GM12872 (cell line): ENCODE data around the gene THBS3.

ENCODE experiments used
- CTCF ChIP-seq: IDR thresholded peaks from 3 replicates; pipeline ENCODE4 v1.5.1; 2011; ENCODE audit warnings: low read depth, mild to moderate bottlenecking, low read length, moderate library complexity; ENCODE audit not compliant: insufficient read depth

Gene THBS3

GRCh38 chr1:155226188-155226909 lies 18.7 kb upstream of the THBS3 start:
- TF ChIP-seq CTCF: peak; percentile 77

DNA sequence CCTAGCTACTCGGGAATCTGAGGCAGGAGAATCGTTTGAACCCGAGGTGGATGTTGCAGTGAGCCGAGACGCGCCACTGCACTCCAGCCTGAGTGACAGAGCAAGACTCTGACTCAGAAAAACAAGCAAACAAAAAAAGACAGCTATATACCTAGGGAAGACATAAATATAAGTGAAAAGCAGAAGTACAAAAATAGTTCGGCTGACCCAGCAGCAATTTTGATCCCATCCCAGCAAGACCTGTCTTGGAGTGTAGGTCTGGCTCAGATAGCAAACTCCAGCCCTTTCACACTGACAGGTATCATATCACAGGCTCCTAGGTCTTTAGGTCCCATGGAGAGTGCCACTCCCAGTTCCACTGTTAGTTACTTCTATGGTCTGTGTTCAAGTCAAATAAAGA lies 15.3 kb upstream of the THBS3 start:
- TF ChIP-seq CTCF: no peak

GRCh38 chr1:155219592-155220031 lies 11.9 kb upstream of the THBS3 start:
- no peak for TF ChIP-seq CTCF

- no peak for TF ChIP-seq CTCF
These were observed 11.3 kb upstream of the THBS3 start for GRCh38 chr1:155218854-155219591.

DNA sequence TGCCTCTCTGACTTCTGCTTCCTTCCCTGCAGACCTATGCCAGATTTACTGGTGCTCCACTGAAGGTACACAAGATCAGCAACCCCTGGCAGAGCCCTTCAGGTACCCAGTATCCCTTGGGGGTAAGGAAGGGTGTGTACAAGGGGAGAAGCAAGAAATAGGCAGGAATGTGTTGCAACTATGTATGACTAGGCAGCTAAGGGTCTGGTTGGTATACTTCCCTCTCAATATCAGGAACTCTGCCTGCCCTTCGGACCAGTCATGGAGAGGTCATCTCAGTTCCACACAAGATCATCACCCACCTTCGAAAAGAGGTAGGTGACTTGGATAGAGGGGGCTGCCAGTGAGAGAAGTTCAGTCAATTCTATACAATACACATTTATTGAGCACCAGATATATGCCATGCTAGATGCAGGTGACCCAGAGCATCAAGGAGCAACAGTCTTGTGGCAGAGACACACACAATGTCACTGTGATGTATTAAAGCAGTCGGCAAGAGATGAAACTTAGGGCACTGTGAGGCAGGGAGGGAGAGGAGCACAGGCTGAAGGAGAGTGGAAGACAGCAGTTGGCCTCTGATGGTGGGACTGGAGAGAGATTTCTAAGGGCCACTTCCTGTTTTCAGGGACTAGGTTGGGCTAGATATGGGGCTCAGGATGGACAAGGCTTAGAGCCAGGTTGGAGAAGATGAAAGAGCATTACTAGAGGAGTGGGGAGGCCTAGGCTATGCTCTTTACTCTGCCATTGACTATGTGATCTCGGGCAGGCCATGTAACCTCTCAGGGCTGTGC lies 2.8 kb upstream of the THBS3 start:
- no peak for TF ChIP-seq CTCF

DNA sequence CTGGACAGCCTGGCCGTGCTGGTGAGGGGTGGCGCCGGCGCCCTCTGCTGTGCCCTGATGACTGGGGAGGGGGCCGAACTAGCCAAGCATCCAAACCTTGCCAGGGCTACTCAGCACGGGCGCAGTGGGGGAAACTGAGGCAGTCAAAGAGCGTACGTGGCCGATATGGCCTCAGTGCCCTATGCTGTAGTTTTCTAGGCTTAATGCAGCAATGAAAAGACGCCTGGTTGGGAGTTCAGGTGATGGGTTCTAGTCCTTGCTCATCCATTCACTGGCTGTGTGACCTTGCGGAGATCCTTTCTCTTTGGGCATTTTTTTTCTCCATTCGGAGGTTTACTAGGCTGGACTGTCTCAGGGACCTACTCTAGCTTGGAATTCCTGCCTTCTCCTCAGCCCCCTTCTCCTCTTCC lies 1.6 kb upstream of the THBS3 start:
- TF ChIP-seq CTCF: no peak
